Body of pancreas (tissue), 4 donors: ENCODE data around the gene NDUFAF3. TPM values are rescaled to one million over a fixed set of nuclear protein-coding genes. Genes with fewer than 3 reads are reported as not detected.

Experiments used
- ATAC-seq: fragments of 150-250 bp; one replicate; pipeline ENCODE4 v1.9.1; 2016
- DNase-seq, 4 donors: peaks; one replicate each; pipeline ENCODE4 v3.0.0-alpha.2; 2019
- H3K27ac ChIP-seq, 4 donors: fragments of 200-600 bp; sonication (generic); 1 replicate in 3 of 4; 2 replicates in 1 of 4; pipeline versions ENCODE4 v1.5.1 to v1.6.1; 2016 to 2019; ENCODE audit warnings: mild to moderate bottlenecking in 1 of 4, mixed read lengths in 1 of 4, moderate library complexity in 1 of 4
- H3K27me3 ChIP-seq, 2 donors: fragments of 200-600 bp; sonication (generic); one replicate each; pipeline ENCODE4 v1.6.0; 2016; ENCODE audit warnings: mild to moderate bottlenecking in 1 of 2
- H3K36me3 ChIP-seq, 2 donors: fragments of 200-600 bp; sonication (generic); replicated peaks in 1 of 2; 2 replicates each; pipeline ENCODE4 v1.5.1; 2016; ENCODE audit warnings: low read depth in 2 of 2; ENCODE audit not compliant: insufficient read depth in 1 of 2
- H3K4me1 ChIP-seq: fragments of 200-600 bp; sonication (generic); one replicate; pipeline ENCODE4 v1.6.0; 2016
- H3K4me3 ChIP-seq, 2 donors: fragments of 200-600 bp; sonication (generic); 1 replicate in 1 of 2; 2 replicates in 1 of 2; pipeline ENCODE4 v1.5.1; 2016 to 2019
- H3K9me3 ChIP-seq, 3 donors: fragments of 200-600 bp; sonication (generic); 1 replicate in 2 of 3; 2 replicates in 1 of 3; pipeline ENCODE4 v1.5.1; 2016
- POLR2A ChIP-seq, 3 donors: fragments of 450-650 bp; IDR thresholded peaks; one replicate each; pipeline ENCODE4 v1.6.1; 2016; ENCODE audit warnings: antibody characterized with exemption in 3 of 3, mild to moderate bottlenecking in 2 of 3
- WGBS, 2 donors: methylation state at CpG; one replicate each; pipeline ENCODE4 v1.1.5; 2017; 5-methylcytosine and 5-hydroxymethylcytosine counted together
- intact Hi-C: fragments of 100-400 bp; cut with DNase I; formaldehyde crosslinking; loops from one replicate; pipeline ENCODE4 v1.15.1; 2023
- total RNA-seq, 2 donors: library from RNA; depleted of rRNA; stranded (reverse); fragments of >200 nt; gene quantifications; one replicate each; pipeline ENCODE4 v1.1.0, GENCODE V29; 2016
- TF ChIP-seq, protein P1 (sequence below), 7 experiments: fragments of 450-650 bp in 4 of 7; fragments of 200-600 bp in 3 of 7; sonication (generic) in 3 of 7; IDR thresholded peaks; one replicate each; pipeline ENCODE4 v1.5.1; 2016 to 2019; ENCODE audit warnings: antibody characterized with exemption in 7 of 7

The NDUFAF3 gene
- total RNA-seq, 2 donors from 2014 or later, result 25.7 to 55.0 TPM

DNA sequence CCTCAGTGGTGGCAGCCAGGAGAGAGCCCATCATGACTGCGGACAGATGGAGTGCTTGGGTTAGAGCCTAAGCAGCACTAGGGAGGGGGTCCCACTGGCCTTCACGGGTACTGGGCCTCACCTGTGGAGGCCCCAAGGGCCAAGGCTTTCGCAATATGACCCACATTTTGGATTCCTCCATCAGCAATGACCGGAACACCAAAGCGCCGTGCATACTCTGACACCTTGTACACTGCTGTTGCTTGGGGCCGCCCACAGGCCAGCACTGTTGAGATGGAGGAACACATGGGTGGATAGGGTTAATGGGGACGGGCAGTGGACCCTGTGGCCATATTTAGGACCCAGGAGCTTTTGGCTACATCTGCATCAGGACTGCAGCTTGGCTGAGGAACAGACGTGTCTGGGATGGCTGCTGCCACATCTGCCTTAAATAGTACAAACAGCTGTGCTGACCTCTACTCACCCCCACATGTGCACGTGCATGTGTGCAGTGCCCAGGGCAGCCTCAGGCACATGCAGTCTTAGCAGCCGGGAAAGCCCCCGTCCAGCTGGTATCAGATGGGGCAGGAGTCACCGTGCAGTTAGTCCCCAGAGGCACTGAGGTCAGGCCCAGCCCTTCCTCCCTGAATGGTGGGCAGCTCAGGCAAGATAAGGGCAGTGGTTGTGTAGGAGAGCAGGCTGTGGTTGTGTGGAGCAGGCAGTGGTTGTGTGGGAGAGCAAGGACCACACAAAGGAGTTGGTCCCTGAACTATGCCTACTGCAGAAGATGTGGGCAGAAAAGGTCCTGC is 3.3 kb downstream of the NDUFAF3 start:
- H3K27ac ChIP-seq, result peak overlapping the region in 1 of 4 donors; percentile 12
- intact Hi-C loops, result no loop called here
- TF ChIP-seq, protein P1, sequence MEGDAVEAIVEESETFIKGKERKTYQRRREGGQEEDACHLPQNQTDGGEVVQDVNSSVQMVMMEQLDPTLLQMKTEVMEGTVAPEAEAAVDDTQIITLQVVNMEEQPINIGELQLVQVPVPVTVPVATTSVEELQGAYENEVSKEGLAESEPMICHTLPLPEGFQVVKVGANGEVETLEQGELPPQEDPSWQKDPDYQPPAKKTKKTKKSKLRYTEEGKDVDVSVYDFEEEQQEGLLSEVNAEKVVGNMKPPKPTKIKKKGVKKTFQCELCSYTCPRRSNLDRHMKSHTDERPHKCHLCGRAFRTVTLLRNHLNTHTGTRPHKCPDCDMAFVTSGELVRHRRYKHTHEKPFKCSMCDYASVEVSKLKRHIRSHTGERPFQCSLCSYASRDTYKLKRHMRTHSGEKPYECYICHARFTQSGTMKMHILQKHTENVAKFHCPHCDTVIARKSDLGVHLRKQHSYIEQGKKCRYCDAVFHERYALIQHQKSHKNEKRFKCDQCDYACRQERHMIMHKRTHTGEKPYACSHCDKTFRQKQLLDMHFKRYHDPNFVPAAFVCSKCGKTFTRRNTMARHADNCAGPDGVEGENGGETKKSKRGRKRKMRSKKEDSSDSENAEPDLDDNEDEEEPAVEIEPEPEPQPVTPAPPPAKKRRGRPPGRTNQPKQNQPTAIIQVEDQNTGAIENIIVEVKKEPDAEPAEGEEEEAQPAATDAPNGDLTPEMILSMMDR (IDR thresholded peaks at IDR 0.05), result no peak
- no peaks in the 10 kb centered on the region for H3K9me3 ChIP-seq
- H3K27me3 ChIP-seq, result no peaks in the 10 kb centered on the region
- no peak for DNase-seq
- peaks cover 0 to 13% of the 10 kb centered on the region in 2 donors for H3K36me3 ChIP-seq
- no peak for ATAC-seq
- no peak overlapping the region for H3K4me3 ChIP-seq
- 72 to 73% methylated on average over 7 to 13 of the region's 13 CpGs for WGBS, 2 donors
- H3K4me1 ChIP-seq, result peaks cover 63% of the 10 kb centered on the region

DNA sequence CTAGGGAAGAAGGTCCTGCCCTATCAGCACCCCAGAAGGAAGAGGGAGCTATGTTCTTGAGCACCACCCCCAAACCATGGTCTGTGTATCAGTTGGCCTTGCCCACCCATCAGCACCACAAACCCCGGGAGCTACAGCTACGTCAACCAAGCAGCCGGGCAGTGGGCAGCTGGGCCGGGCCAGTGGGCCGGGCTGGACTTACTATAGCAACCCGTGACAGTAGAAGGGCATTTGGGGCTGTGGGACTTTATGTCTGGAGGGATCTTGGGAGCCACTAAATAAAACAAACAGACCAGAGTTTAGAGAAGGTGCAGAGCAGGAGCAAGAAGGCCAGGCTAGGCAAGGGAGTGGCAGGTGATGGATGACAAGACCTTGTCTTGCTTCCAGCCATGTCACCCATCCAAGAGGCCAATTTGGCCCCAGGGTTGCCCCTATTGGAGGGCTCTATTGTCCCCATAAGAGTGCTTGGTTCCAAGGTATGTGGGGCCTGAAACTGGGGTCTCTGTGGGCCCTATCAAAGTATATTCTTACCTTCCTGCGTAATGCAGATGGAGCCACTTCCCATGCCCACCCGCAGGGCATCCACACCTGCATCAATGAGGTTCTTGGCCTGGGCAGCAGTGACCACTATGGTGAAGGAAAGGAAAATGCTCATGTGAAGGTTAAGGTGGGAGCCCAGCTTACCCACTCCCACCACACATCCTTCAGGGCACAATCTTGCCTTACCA is 4.0 kb downstream of the NDUFAF3 start:
- no peaks in the 10 kb centered on the region for H3K27me3 ChIP-seq
- ATAC-seq (no peak), DNase-seq (no peak)
- intact Hi-C loops, result no loop called here
- 80 to 93% methylated on average over 7 to 8 of the region's 8 CpGs for WGBS, 2 donors
- peaks cover 0 to 13% of the 10 kb centered on the region in 2 donors for H3K36me3 ChIP-seq
- no peaks in the 10 kb centered on the region for H3K9me3 ChIP-seq
- H3K4me1 ChIP-seq, result peaks cover 58% of the 10 kb centered on the region
- no peak for TF ChIP-seq POLR2A (IDR thresholded peaks at IDR 0.05)
- TF ChIP-seq, protein P1 (IDR thresholded peaks at IDR 0.05), result no peak
- H3K27ac ChIP-seq, result no peak overlapping the region
- no peak overlapping the region for H3K4me3 ChIP-seq

- no peak for TF ChIP-seq POLR2A (IDR thresholded peaks at IDR 0.05)
- TF ChIP-seq, protein P1 (IDR thresholded peaks at IDR 0.05), result no peak
- H3K4me1 ChIP-seq, result peaks cover 58% of the 10 kb centered on the region
- H3K27me3 ChIP-seq, result no peaks in the 10 kb centered on the region
- ATAC-seq (no peak), DNase-seq (no peak)
- H3K9me3 ChIP-seq, result no peaks in the 10 kb centered on the region
- H3K27ac ChIP-seq, result no peak overlapping the region
- H3K36me3 ChIP-seq, result peaks cover 0 to 15% of the 10 kb centered on the region in 2 donors
- WGBS, 2 donors, result 94 to 100% methylated on average over 3 of the region's 3 CpGs
- intact Hi-C loops, result no loop called here
- H3K4me3 ChIP-seq, result no peak overlapping the region
Measured at GRCh38 chr3:49026536-49026935, 4.6 kb downstream of the NDUFAF3 start.

DNA sequence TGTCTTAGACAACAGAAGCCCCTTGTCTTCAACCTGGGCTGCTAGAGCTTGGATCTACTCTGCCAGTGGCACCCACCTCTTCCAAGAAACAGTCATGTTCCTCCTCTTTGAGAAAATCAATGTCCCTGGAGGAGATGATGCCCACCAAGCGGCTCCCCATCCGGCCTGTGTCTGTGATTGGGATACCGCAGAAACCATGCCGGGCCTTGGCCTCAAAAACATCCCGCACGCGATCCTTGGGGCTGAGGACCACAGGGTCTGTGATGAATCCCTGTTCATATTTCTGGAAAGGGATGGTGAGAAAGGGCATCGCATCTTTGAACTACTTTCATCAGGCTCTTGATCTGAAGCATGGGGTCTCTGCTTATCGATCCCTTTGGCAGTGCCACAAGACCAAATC is 5.7 kb downstream of the NDUFAF3 start:
- 84 to 94% methylated on average over 7 to 9 of the region's 9 CpGs for WGBS, 2 donors
- Histone ChIP-seq H3K4me3 (no peak overlapping the region), H3K27me3 (no peaks in the 10 kb centered on the region), H3K27ac (peak overlapping the region in 1 of 4 donors; percentile 90), H3K9me3 (no peaks in the 10 kb centered on the region), H3K4me1 (peaks cover 55% of the 10 kb centered on the region), H3K36me3 (peaks cover 0 to 22% of the 10 kb centered on the region in 2 donors)
- no peak for ATAC-seq
- intact Hi-C loops, result no loop called here
- no peak for DNase-seq
- TF ChIP-seq, protein P1 (IDR thresholded peaks at IDR 0.05), result no peak
- TF ChIP-seq POLR2A (IDR thresholded peaks at IDR 0.05), result no peak
